GM21529 (cell line): ENCODE data around the gene OR5I1.
"Not testable (repeated sequence)": the region's sequence is repeated elsewhere in the genome, so short reads cannot be mapped to it uniquely, and the experiment has no call there.

Experiments
- ATAC-seq: cut with Tn5 transposase; IDR thresholded peaks from one replicate; pipeline ENCODE4 v1.9.1; 2021; ENCODE audit not compliant: unreplicated experiment

Gene OR5I1

DNA sequence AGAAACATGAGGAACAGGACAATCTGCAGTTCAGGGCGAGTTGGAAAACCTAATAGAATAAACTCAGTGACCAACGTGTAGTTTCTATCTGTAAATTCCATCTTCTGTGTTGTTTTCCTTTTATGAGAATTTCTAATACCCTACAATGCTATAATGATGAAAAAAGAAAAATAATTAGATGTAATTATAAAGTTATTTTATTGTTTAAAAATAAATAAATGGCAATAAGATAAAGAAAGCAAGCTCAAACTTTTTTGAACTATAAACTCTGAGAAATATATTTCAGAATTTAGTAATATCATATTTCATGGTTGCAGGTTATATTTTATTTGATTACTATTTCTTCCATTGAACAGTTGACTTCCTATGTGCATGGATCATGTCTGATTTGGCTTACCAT lies at the start of gene OR5I1:
OR5I1 (minus strand) TSS at position 101 of the 400 bp plus-strand sequence; CDS start at position 101, 0 bp downstream.
- no peak for ATAC-seq

DNA sequence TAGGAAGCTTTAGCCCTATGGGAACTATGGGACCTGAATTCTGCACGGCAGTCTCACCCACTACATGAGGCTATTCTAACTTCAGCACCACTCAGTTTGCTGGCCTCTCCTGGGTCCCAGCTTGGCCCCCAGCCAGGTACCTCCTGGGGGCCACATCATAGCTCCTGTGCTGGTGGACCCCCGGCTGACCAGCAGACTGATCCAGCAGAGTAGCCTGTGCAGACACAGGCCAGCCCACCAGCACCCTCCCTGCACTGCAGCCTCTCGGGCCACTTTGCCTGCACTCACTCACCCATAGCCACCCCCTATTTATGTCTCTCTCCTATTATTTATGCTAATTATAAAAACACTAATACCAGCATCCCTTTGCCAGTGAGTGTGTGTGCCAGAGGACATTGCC lies 34.7 kb upstream of the OR5I1 start:
- no peak for ATAC-seq

GRCh38 chr11:55969845-55970244 lies 33.6 kb upstream of the OR5I1 start, which contains the start of gene OR10AG1:
OR10AG1 (minus strand) TSS chr11:55969945; CDS start chr11:55969907, 38 bp downstream.
- ATAC-seq = no peak

DNA sequence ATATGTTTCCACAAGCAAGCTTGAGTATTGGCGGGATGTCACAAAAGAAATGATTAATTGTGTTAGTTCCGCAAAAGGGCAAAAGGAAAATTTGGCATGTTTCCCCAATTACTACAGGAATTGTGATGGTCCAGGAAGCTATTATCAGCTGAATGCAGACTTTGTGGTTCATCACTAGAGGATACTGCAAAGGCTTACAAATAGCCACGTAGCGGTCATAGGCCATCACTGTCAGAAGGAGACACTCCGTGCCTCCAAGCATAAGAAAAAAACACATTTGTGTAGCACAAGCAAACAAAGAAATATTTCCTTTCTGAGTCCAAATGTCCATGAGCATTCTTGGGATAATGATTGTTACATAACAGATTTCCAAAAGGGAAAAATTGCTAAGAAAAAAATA lies 31.7 kb upstream of the OR5I1 start:
- ATAC-seq = no peak

DNA sequence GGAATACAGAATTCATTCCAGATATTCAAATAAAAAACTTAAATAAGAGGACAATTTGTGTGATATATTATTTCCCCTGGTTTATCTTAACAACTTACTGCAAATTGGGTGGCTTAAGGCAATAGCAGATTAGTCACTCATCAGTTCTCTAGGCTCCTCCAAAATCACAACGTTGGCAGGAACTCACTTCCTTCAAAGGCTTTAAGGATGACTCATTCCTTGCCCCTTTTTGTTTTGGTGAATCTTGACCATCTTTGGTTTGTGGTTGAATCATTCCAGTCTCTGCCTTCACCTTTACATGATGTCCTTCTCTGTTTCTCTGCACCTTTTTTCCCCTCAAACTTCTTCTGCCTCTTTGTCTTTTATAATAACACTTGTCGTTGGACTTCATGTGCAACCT lies 30.2 kb upstream of the OR5I1 start:
- no peak for ATAC-seq

DNA sequence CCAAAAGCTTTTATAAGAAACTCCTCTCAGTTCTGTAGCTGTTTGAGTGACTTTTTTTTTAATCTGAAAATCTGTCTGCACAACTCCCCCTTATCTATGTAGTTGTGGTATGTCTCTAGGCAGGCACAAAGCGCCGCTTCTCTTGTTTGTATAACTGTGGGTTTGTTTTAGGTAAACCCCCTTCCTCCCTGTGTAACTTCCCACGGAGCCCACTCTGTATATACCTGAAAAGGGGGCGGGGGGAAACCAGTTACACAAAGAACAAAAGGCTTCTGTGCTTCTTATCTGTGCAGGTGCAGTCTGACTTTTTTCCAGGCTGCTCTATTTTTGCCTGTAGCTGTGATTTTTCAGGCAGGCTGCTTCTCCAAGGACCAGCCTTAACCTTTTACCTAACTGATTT lies 20.3 kb upstream of the OR5I1 start:
- no peak for ATAC-seq

DNA sequence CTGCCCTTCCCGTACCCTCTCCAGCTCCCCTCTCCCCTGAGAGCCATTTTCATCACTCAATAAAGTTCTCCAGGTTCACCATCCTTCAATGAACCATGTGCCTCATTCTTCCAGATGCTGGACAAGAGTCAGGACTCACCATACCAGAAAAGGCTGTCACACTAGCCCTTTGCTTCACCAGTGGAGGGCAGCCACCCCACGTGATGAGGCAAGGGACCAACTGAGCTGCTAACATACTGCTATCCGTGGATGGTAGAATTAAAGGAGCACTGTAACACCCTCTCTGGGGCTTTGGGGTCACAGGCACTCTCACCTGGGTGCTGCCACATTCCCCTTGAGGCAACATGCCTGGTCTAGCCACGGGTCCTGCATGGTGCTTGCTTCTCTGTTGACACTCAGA lies 13.1 kb upstream of the OR5I1 start:
- ATAC-seq = no peak

DNA sequence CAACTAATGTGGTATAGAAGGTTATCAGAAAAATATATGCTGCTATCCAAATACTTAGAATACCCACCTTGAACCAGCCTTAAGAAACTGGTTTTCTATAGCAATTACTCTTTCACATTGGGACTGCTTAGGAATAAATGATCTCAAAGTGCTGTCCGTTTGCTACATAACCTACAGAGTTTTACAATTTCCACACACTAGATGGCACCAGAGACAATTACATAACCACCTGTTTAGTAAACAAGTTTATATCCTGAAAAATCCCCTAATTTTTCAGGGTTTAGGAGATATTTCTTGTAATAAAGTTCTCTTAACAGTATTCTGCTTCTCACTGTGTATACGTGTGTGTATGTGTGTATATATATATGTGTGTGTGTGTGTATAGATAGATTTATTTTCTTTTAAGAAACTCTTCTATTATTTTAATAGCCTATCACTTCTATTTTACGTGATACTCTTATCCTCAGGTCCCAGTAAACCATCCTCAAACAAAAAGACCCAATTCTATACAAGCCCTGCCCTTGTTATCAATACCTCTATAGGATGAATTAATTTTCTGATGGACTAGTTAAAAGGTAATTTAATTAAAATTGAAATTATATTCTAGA lies 6.7 kb upstream of the OR5I1 start:
- ATAC-seq = no peak

DNA sequence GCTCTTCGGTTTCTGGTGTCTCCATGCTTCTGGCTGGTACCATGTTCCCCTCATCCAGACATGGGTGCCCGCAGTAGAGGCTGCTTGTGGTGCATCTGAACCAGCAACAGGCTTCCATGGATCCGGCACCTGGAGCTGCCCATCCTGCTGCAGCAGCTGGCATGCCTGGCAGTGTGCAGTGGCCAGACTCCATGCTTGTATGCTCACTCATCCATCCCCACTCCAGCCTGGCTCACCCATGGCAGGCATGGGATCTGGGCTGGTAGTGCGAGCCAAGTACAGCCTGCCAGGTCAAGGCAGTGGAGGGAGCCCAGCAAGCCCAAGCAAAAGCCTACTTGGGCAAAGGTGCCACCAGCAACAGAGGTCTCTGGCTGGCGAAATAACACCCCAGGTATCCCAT lies 15.7 kb downstream of the OR5I1 start:
- no peak for ATAC-seq

GRCh38 chr11:55914482-55914881 lies 21.7 kb downstream of the OR5I1 start, which contains the start of gene OR5W2:
OR5W2 (minus strand) TSS chr11:55914582; CDS start chr11:55914582, 0 bp downstream.
- no peak for ATAC-seq

GRCh38 chr11:55902308-55902707 lies 33.9 kb downstream of the OR5I1 start:
- no peak for ATAC-seq

GRCh38 chr11:55895216-55895615 lies 41.0 kb downstream of the OR5I1 start:
- ATAC-seq = no peak

- ATAC-seq = not testable (repeated sequence)
These were observed 50.7 kb downstream of the OR5I1 start for GRCh38 chr11:55885481-55885880.
